Measurements from ENCODE around the gene RBM43.

DNA sequence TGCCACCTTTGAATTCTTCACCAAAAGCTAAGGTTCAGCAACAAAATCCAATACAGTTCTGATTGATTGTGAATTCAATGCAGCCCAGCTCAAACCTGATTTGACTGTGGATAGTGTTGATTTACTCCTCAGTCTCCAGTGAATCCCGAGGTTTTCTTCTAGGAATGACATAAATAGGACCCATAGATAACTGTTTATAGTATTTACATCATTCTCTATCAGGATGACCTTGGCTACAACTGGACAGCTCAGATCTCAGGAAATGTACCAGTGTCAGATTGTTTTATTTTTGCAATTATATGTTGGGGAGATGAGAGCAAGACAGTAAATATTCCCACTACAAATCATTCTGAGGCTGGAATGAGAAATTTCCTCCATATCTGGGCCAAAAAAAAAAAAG is 21.2 kb downstream of the RBM43 start:
- TF ChIP-seq, protein P1, sequence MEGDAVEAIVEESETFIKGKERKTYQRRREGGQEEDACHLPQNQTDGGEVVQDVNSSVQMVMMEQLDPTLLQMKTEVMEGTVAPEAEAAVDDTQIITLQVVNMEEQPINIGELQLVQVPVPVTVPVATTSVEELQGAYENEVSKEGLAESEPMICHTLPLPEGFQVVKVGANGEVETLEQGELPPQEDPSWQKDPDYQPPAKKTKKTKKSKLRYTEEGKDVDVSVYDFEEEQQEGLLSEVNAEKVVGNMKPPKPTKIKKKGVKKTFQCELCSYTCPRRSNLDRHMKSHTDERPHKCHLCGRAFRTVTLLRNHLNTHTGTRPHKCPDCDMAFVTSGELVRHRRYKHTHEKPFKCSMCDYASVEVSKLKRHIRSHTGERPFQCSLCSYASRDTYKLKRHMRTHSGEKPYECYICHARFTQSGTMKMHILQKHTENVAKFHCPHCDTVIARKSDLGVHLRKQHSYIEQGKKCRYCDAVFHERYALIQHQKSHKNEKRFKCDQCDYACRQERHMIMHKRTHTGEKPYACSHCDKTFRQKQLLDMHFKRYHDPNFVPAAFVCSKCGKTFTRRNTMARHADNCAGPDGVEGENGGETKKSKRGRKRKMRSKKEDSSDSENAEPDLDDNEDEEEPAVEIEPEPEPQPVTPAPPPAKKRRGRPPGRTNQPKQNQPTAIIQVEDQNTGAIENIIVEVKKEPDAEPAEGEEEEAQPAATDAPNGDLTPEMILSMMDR (IDR thresholded peaks at IDR 0.05), result no peak
- TF ChIP-seq POLR2AphosphoS5 (IDR thresholded peaks at IDR 0.05), result no peak
- no peak for TF ChIP-seq POLR2A (IDR thresholded peaks at IDR 0.05)
